IMR-90 (cell line): ENCODE data around the gene NIF3L1. TPM values are rescaled to one million over a fixed set of nuclear protein-coding genes. Genes with fewer than 3 reads are reported as not detected.

Experiments
- ATAC-seq: fragments of 200-7000 bp; cut with Tn5 transposase; 2 replicates; pipeline ENCODE4 v1.9.1; 2020; ENCODE audit warnings: low read depth, mild to moderate bottlenecking, moderate library complexity
- BruUV-seq: library from RNA; stranded (reverse); fragments of 400-500 nt; replicated peaks from 2 replicates; lab custom pipeline; 2021; lab: Mats Ljungman, UMichigan
- CTCF ChIA-PET: fragments of 300-600 bp; formaldehyde crosslinking; extraction: SDS; loops from one replicate; lab custom pipeline; 2021; ENCODE audit warnings: antibody characterized with exemption; lab: Yijun Ruan, JAX
- POLR2A ChIA-PET: fragments of 300-600 bp; sonication (Branson Sonifier 250); formaldehyde crosslinking; loops from one replicate; lab custom pipeline; 2022; ENCODE audit warnings: antibody characterized with exemption; ENCODE audit not compliant: unreplicated experiment; lab: Charles Lee
- DNase-seq: peaks from one replicate; pipeline ENCODE4 v3.0.0; 2013
- H2AFZ ChIP-seq: replicated peaks from 2 replicates; pipeline ENCODE3; 2013; ENCODE audit warnings: low read length, mild to moderate bottlenecking; ENCODE audit not compliant: poor library complexity
- H2AK5ac ChIP-seq: 2 replicates; pipeline ENCODE4 v1.6.1; 2013; ENCODE audit warnings: low read depth, low read length, inconsistent platforms
- H2AK9ac ChIP-seq: replicated peaks from 2 replicates; pipeline ENCODE3; 2013; ENCODE audit warnings: mild to moderate bottlenecking, low read depth, low read length, moderate library complexity; ENCODE audit not compliant: poor library complexity
- H2BK120ac ChIP-seq: 2 replicates; pipeline ENCODE4 v1.6.1; 2013; ENCODE audit warnings: low read depth, low read length, inconsistent platforms
- H2BK15ac ChIP-seq: 3 replicates; pipeline ENCODE4 v1.6.1; 2013; ENCODE audit warnings: low read depth, low read length, inconsistent platforms
- H2BK20ac ChIP-seq: 2 replicates; pipeline ENCODE4 v1.6.1; 2013; ENCODE audit warnings: low read depth, mild to moderate bottlenecking, inconsistent platforms, low read length, moderate library complexity
- H2BK5ac ChIP-seq: 2 replicates; pipeline ENCODE4 v1.6.1; 2013; ENCODE audit warnings: mild to moderate bottlenecking, low read depth, low read length, inconsistent platforms; ENCODE audit not compliant: poor library complexity, severe bottlenecking
- H3K14ac ChIP-seq: replicated peaks from 2 replicates; pipeline ENCODE4 v1.6.1; 2013; ENCODE audit warnings: low read depth, low read length, inconsistent platforms
- H3K18ac ChIP-seq: 2 replicates; pipeline ENCODE4 v1.6.1; 2013; ENCODE audit warnings: low read depth, low read length, control low read depth
- H3K23ac ChIP-seq: 2 replicates; pipeline ENCODE4 v1.6.1; 2013; ENCODE audit warnings: low read depth, low read length, inconsistent platforms
- H3K27ac ChIP-seq: 2 replicates; pipeline ENCODE4 v1.5.1; 2013; ENCODE audit warnings: mild to moderate bottlenecking, control low read depth, low read length; ENCODE audit not compliant: insufficient read depth
- H3K27me3 ChIP-seq: 2 replicates; pipeline ENCODE4 v1.6.1; 2013; ENCODE audit warnings: low read length; ENCODE audit not compliant: control insufficient read depth, insufficient read depth
- H3K36me3 ChIP-seq: 2 replicates; pipeline ENCODE4 v1.6.1; 2013; ENCODE audit warnings: low read length, mixed read lengths; ENCODE audit not compliant: control insufficient read depth, insufficient read depth
- H3K4ac ChIP-seq: 2 replicates; pipeline ENCODE4 v1.6.1; 2013; ENCODE audit warnings: low read depth, low read length, inconsistent platforms
- H3K4me1 ChIP-seq: 2 replicates; pipeline ENCODE4 v1.6.1; 2013; ENCODE audit warnings: low read length, mixed read lengths; ENCODE audit not compliant: control insufficient read depth, insufficient read depth
- H3K4me2 ChIP-seq: 2 replicates; pipeline ENCODE4 v1.6.1; 2013; ENCODE audit warnings: low read depth, mild to moderate bottlenecking, control low read depth, low read length, moderate library complexity
- H3K4me3 ChIP-seq: 2 replicates; pipeline ENCODE4 v1.5.1; 2013; ENCODE audit warnings: low read depth, mild to moderate bottlenecking, control low read depth, low read length, moderate library complexity; ENCODE audit not compliant: insufficient read depth
- H3K56ac ChIP-seq: 2 replicates; pipeline ENCODE4 v1.6.1; 2013; ENCODE audit warnings: low read length, inconsistent platforms; ENCODE audit not compliant: insufficient read depth; ENCODE audit errors: extremely low read depth
- H3K79me1 ChIP-seq, 2 experiments: 2 replicates each; pipeline ENCODE4 v1.6.1; 2013; ENCODE audit warnings: low read length in 2 of 2, inconsistent platforms in 1 of 2, low read depth in 1 of 2
- H3K9ac ChIP-seq: 2 replicates; pipeline ENCODE4 v1.6.1; 2013; ENCODE audit warnings: low read depth, low read length, control low read depth
- H3K9me1 ChIP-seq: 2 replicates; pipeline ENCODE4 v1.6.1; 2013; ENCODE audit warnings: low read length, inconsistent platforms; ENCODE audit not compliant: insufficient read depth
- H3K9me3 ChIP-seq: 2 replicates; pipeline ENCODE4 v1.6.1; 2013; ENCODE audit warnings: low read length; ENCODE audit not compliant: control insufficient read depth, insufficient read depth
- H4K20me1 ChIP-seq: 2 replicates; pipeline ENCODE4 v1.6.1; 2013; ENCODE audit warnings: low read length, inconsistent platforms; ENCODE audit not compliant: insufficient read depth
- H4K5ac ChIP-seq: 2 replicates; pipeline ENCODE4 v1.6.1; 2013; ENCODE audit warnings: mild to moderate bottlenecking, low read depth, low read length, control low read depth
- H4K8ac ChIP-seq, 2 experiments: 2 replicates each; pipeline ENCODE4 v1.6.1; 2013; ENCODE audit warnings: low read depth in 2 of 2, low read length in 2 of 2, control low read depth in 1 of 2, inconsistent platforms in 1 of 2
- H4K91ac ChIP-seq: 2 replicates; pipeline ENCODE4 v1.6.1; 2013; ENCODE audit warnings: low read depth, low read length, inconsistent platforms; ENCODE audit not compliant: insufficient read depth
- FOS ChIP-seq: fragments of 150-350 bp; IDR thresholded peaks from 2 replicates; pipeline ENCODE4 v1.6.1; 2016; ENCODE audit warnings: low read depth, low read length
- NFE2L2 ChIP-seq: fragments of 150-350 bp; IDR thresholded peaks from 2 replicates; pipeline ENCODE4 v1.6.1; 2016; ENCODE audit warnings: low read depth, mild to moderate bottlenecking, low read length
- RFX5 ChIP-seq: IDR thresholded peaks from 2 replicates; pipeline ENCODE4 v1.8.0; 2012; ENCODE audit warnings: low read depth, mild to moderate bottlenecking, low read length, moderate library complexity
- WGBS, 2 experiments: methylation state at CpG; one replicate each; pipeline versions ENCODE4 v1.1.5 to v1.1.7; 2013; ENCODE audit warnings: missing lambda C conversion rate in 2 of 2; ENCODE audit not compliant: insufficient read length in 1 of 2; ENCODE audit errors: extremely low coverage in 2 of 2; 5-methylcytosine and 5-hydroxymethylcytosine counted together
- dilution Hi-C: fragments of 300-500 bp; cut with HindIII; formaldehyde crosslinking; loops from one replicate; pipeline ENCODE4 v1.14.3; 2018; ENCODE audit warnings: low sequenced_read_pairs; ENCODE audit not compliant: unreplicated experiment
- in situ Hi-C: fragments of 300-500 bp; cut with MboI; formaldehyde crosslinking; loops from 3 replicates; pipeline ENCODE4 v1.14.3; 2019; ENCODE audit warnings: low sequenced_read_pairs, inconsistent platforms, mixed read lengths
- intact Hi-C: fragments of 100-400 bp; cut with micrococcal nuclease; formaldehyde crosslinking; loops from 2 replicates; pipeline ENCODE4 v1.10.0; 2022
- polyA plus RNA-seq, 3 experiments: library from polyadenylated mRNA; depleted of rRNA; stranded (reverse); fragments of >200 nt; gene quantifications; 2 replicates each; pipeline ENCODE4 v1.2.3, GENCODE V29; 2012; ENCODE audit warnings: low replicate concordance in 1 of 3
- total RNA-seq: library from RNA; depleted of rRNA; stranded (reverse); fragments of >200 nt; gene quantifications from 2 replicates; pipeline ENCODE4 v1.2.3, GENCODE V29; 2012

The NIF3L1 gene
- total and polyA plus RNA-seq, 2 of the 4 experiments (the other 2 are of a cell fraction): 43.0 to 54.6 TPM

DNA sequence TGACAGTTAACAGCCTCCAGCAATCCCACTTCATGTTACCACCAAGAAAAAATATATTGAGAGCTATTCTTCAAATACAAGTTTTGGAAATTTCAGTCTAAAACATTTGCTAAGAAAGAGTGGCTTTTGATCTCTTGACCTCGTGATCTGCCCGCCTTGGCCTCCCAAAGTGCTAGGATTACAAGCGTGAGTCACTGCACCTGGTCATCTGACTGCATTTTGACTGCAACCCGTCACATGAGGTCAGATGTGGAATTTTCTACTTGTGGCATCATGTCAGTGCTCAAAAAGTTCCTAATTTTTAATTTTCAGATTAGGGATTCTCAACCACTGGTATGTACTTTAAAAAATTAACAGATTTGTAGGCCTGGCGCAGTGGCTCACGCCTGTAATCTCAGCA is 15.6 kb upstream of the NIF3L1 start:
- H2AK9ac ChIP-seq: no peak overlapping the region
- H3K4me3 ChIP-seq: no peak overlapping the region
- H3K27me3 ChIP-seq: no peaks in the 10 kb centered on the region
- peaks cover 17% of the 10 kb centered on the region for H3K36me3 ChIP-seq
- no peak overlapping the region for H2AK5ac ChIP-seq
- intact Hi-C loops (no loop called here), dilution Hi-C loops (no loop called here), in situ Hi-C loops (no loop called here)
- H2BK120ac ChIP-seq: no peak overlapping the region
- H2AFZ ChIP-seq: no peak overlapping the region
- H4K5ac ChIP-seq: no peak overlapping the region
- BruUV-seq: no TSS peak
- H4K8ac ChIP-seq: no peak overlapping the region
- no peak overlapping the region for H4K91ac ChIP-seq
- CTCF ChIA-PET: no interaction called here
- TF ChIP-seq RFX5 (no peak), FOS (no peak), NFE2L2 (no peak)
- H3K18ac ChIP-seq: no peak overlapping the region
- no peak overlapping the region for H2BK15ac ChIP-seq
- no peaks in the 10 kb centered on the region for H3K9me3 ChIP-seq
- no peak overlapping the region for H2BK5ac ChIP-seq
- peaks cover 0 to 4% of the 10 kb centered on the region in 2 experiments; a peak in 1 of 4 replicates for H3K79me1 ChIP-seq
- no peaks in the 10 kb centered on the region for H4K20me1 ChIP-seq
- H3K23ac ChIP-seq: no peak overlapping the region
- no peak overlapping the region for H3K56ac ChIP-seq
- H3K9me1 ChIP-seq: no peaks in the 10 kb centered on the region
- H3K14ac ChIP-seq: no peak overlapping the region
- no peaks in the 10 kb centered on the region for H3K4me1 ChIP-seq
- no peak overlapping the region for H3K27ac ChIP-seq
- POLR2A ChIA-PET: no interaction called here
- H3K4ac ChIP-seq: no peak overlapping the region
- H3K4me2 ChIP-seq: no peak overlapping the region
- 100% methylated on average over 4 of the region's 6 CpGs; no CpG with 5 or more reads in 1 of the 2 experiments for WGBS, 2 experiments
- H3K9ac ChIP-seq: no peak overlapping the region
- ATAC-seq (no peak), DNase-seq (no peak)
- H2BK20ac ChIP-seq: no peak overlapping the region
